K562 (cell line): ENCODE data around the gene DNASE1L3. TPM values are rescaled to one million over a fixed set of nuclear protein-coding genes. Genes with fewer than 3 reads are reported as not detected.

Source experiments
- ARID1B ChIP-seq: fragments of 450-650 bp; IDR thresholded peaks from 2 replicates; pipeline ENCODE4 v1.6.1; 2016; ENCODE audit warnings: antibody characterized with exemption, mild to moderate bottlenecking, inconsistent platforms
- ASH1L ChIP-seq: fragments of 450-650 bp; IDR thresholded peaks from 2 replicates; pipeline ENCODE4 v1.6.1; 2018; ENCODE audit warnings: borderline replicate concordance, mild to moderate bottlenecking, low read depth; ENCODE audit not compliant: partially characterized antibody
- CBFA2T2 ChIP-seq: fragments of 450-650 bp; conservative IDR thresholded peaks from 2 replicates; pipeline ENCODE4 v1.6.1; 2017; ENCODE audit warnings: mild to moderate bottlenecking
- CREBBP ChIP-seq: IDR thresholded peaks from one replicate; pipeline ENCODE4 v1.6.1; 2012; ENCODE audit warnings: low read depth, mild to moderate bottlenecking, control low read depth, inconsistent platforms, low read length
- DMBX1 ChIP-seq: fragments of 250-450 bp; sonication (Bioruptor Pico); IDR thresholded peaks from 2 replicates; pipeline ENCODE4 v1.8.0; 2022; ENCODE audit warnings: inconsistent platforms, mild to moderate bottlenecking, moderate library complexity, borderline replicate concordance
- FOXA3 ChIP-seq, 2 experiments: fragments of 450-650 bp in 1 of 2; sonication (generic) in 1 of 2; formaldehyde crosslinking; IDR thresholded peaks in 1 of 2; conservative IDR thresholded peaks in 1 of 2; 2 replicates each; pipeline versions ENCODE4 v1.4.0 to v1.8.0; 2020 to 2022; ENCODE audit warnings: mild to moderate bottlenecking in 2 of 2, missing genetic modification reagents in 1 of 2
- FOXK1 ChIP-seq: sonication (generic); formaldehyde crosslinking; IDR thresholded peaks from 2 replicates; pipeline ENCODE4 v1.8.0; 2022; ENCODE audit warnings: missing genetic modification reagents, mild to moderate bottlenecking, borderline replicate concordance
- FOXK2 ChIP-seq, 2 experiments: fragments of 450-650 bp; IDR thresholded peaks in 1 of 2; conservative IDR thresholded peaks in 1 of 2; 2 replicates each; pipeline ENCODE4 v1.6.1; 2016; ENCODE audit warnings: low read depth in 2 of 2, mild to moderate bottlenecking in 1 of 2
- HNRNPUL1 ChIP-seq: fragments of 200-400 bp; formaldehyde crosslinking; IDR thresholded peaks from 2 replicates; pipeline ENCODE4 v1.6.1; 2017; ENCODE audit warnings: low read length
- NBN ChIP-seq: fragments of 450-650 bp; IDR thresholded peaks from 2 replicates; pipeline ENCODE4 v1.6.1; 2016; ENCODE audit warnings: low read depth, mild to moderate bottlenecking
- PHTF2 ChIP-seq: fragments of 250-450 bp; sonication (Bioruptor Pico); IDR thresholded peaks from 2 replicates; pipeline ENCODE4 v1.5.0; 2021; ENCODE audit warnings: mild to moderate bottlenecking
- PML ChIP-seq: IDR thresholded peaks from 2 replicates; pipeline ENCODE4 v1.6.1; 2012; ENCODE audit warnings: low read length, inconsistent platforms
- RBM14 ChIP-seq: fragments of 200-400 bp; formaldehyde crosslinking; IDR thresholded peaks from 2 replicates; pipeline ENCODE4 v1.6.1; 2018; ENCODE audit warnings: low read depth, mild to moderate bottlenecking, low read length, moderate library complexity, borderline replicate concordance; ENCODE audit not compliant: insufficient read depth
- SIRT6 ChIP-seq: IDR thresholded peaks from one replicate; pipeline ENCODE4 v1.6.1; 2012; ENCODE audit warnings: low read depth, mild to moderate bottlenecking, control low read depth, inconsistent platforms, low read length, moderate library complexity
- SRSF1 ChIP-seq: fragments of 200-400 bp; formaldehyde crosslinking; IDR thresholded peaks from 2 replicates; pipeline ENCODE4 v1.6.1; 2017; ENCODE audit warnings: mild to moderate bottlenecking, low read depth, low read length, moderate library complexity
- SUPT5H ChIP-seq: fragments of 450-650 bp; IDR thresholded peaks from 2 replicates; pipeline ENCODE4 v1.6.1; 2016
- TAF1 ChIP-seq: IDR thresholded peaks from 2 replicates; pipeline ENCODE4 v1.6.1; 2011; ENCODE audit warnings: mild to moderate bottlenecking, low read length, moderate library complexity; ENCODE audit not compliant: insufficient read depth, control insufficient read depth, severe bottlenecking; ENCODE audit errors: extremely low read depth
- TCF7L2 ChIP-seq: fragments of 150-350 bp; IDR thresholded peaks from 2 replicates; pipeline ENCODE4 v1.6.1; 2016; ENCODE audit warnings: low read depth, mild to moderate bottlenecking, low read length, moderate library complexity
- U2AF1 ChIP-seq: fragments of 200-400 bp; formaldehyde crosslinking; optimal IDR thresholded peaks from 2 replicates; pipeline ENCODE3; 2017; ENCODE audit warnings: mild to moderate bottlenecking, low read depth, low read length, moderate library complexity
- ZBTB1 ChIP-seq: sonication (generic); formaldehyde crosslinking; IDR thresholded peaks from 2 replicates; pipeline ENCODE4 v1.8.1; 2023; ENCODE audit warnings: missing genetic modification reagents, low read depth, mild to moderate bottlenecking, borderline replicate concordance
- ZNF146 ChIP-seq: IDR thresholded peaks from one replicate; pipeline ENCODE4 v1.6.1; 2018; ENCODE audit warnings: missing compliant biosample characterization; ENCODE audit not compliant: unreplicated experiment
- ZNF184 ChIP-seq: sonication (generic); formaldehyde crosslinking; IDR thresholded peaks from 2 replicates; pipeline ENCODE4 v1.5.0; 2020; ENCODE audit warnings: missing genetic modification reagents
- ZNF3 ChIP-seq: fragments of 250-450 bp; sonication (Bioruptor Pico); IDR thresholded peaks from 2 replicates; pipeline ENCODE4 v1.5.0; 2021; ENCODE audit warnings: mild to moderate bottlenecking, moderate library complexity
- ZNF57 ChIP-seq: fragments of 450-650 bp; formaldehyde crosslinking; IDR thresholded peaks from 2 replicates; pipeline ENCODE4 v1.4.0; 2020; ENCODE audit warnings: mild to moderate bottlenecking, moderate library complexity
- ZNF785 ChIP-seq: fragments of 250-450 bp; sonication (Bioruptor Pico); IDR thresholded peaks from 2 replicates; pipeline ENCODE4 v1.4.0; 2020; ENCODE audit warnings: mild to moderate bottlenecking
- polyA plus RNA-seq, 8 experiments: library from polyadenylated mRNA; depleted of rRNA in 4 of 8; stranded (reverse) in 5 of 8; unstranded in 3 of 8; fragments of >200 nt; fragmentation: Nextera tagmentation in 2 of 8; fragmentation: Illumina TruSeq in 1 of 8; extraction: Ambion mirVana in 2 of 8; extraction: Trizol in 1 of 8; gene quantifications; 2 replicates each; pipeline versions ENCODE4 v1.2.1 to v1.2.3, GENCODE V29; 2011 to 2014; ENCODE audit warnings: inconsistent platforms in 1 of 8, missing spikeins in 1 of 8
- total RNA-seq, 7 experiments: library from RNA; depleted of rRNA in 6 of 7; stranded (reverse); fragments of >200 nt in 6 of 7; fragmentation: Illumina TruSeq in 2 of 7; extraction: Trizol in 2 of 7; gene quantifications; 2 replicates each; pipeline versions ENCODE4 v1.2.1 to v1.2.3, GENCODE V29; 2011 to 2021; ENCODE audit warnings: low replicate concordance in 1 of 7
- TF ChIP-seq, protein P1 (sequence below), 2 experiments: fragments of 150-350 bp in 1 of 2; IDR thresholded peaks; 2 replicates each; pipeline ENCODE4 v1.6.1; 2012 to 2016; ENCODE audit warnings: low read depth in 2 of 2, low read length in 2 of 2, mild to moderate bottlenecking in 1 of 2, moderate library complexity in 1 of 2

Gene DNASE1L3
- total and polyA plus RNA-seq, 9 of the 15 experiments (the other 6 are each of a cell fraction or from before 2014, with no cell fraction given), result 0.06 TPM; not detected in 8

DNA sequence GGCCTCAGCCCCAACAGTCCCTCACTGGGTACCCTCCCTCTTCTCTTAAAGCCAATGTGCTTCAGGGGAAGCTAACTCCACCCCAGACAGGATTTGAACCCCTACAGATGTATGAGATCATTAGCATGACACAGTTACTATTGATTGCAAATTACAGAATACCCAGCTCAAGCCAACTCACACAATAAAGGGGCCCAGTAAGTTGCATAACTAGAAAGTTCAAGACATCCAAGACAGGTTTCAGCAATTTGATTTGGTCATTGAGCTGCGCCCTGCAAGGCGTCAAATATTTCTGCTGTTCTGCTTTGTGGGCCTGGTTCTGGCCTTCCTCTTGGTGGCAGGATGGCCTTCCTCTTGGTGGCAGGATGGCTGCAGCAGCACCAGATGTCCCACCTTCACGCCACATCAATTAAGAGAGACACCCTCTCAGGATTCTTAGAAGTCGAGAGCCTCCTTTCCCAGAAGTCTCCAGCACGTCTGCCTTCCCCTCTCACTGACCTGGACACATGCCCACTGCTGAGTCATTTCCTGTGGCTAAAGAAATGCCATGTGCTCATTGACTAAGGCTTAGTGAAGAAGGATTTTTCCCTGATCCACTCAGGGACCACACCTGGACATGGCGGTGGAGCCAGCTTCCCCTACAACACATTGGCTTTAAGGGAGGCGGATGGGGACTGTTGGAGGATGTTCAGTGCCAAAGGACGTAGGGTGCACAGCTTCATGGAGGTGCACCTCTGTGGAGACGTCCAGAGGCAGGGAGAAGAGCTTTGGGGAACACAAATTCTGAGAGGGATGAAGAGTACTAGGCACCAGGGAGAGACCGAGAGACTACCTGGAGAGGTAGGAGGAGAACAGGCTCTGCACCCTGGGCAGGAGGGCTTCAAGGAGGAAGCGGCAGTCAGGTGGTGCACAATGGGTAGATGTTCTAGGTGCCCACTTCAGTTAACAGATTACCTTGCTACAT lies 49.1 kb downstream of the DNASE1L3 start (continued):
- TF ChIP-seq, protein P1, sequence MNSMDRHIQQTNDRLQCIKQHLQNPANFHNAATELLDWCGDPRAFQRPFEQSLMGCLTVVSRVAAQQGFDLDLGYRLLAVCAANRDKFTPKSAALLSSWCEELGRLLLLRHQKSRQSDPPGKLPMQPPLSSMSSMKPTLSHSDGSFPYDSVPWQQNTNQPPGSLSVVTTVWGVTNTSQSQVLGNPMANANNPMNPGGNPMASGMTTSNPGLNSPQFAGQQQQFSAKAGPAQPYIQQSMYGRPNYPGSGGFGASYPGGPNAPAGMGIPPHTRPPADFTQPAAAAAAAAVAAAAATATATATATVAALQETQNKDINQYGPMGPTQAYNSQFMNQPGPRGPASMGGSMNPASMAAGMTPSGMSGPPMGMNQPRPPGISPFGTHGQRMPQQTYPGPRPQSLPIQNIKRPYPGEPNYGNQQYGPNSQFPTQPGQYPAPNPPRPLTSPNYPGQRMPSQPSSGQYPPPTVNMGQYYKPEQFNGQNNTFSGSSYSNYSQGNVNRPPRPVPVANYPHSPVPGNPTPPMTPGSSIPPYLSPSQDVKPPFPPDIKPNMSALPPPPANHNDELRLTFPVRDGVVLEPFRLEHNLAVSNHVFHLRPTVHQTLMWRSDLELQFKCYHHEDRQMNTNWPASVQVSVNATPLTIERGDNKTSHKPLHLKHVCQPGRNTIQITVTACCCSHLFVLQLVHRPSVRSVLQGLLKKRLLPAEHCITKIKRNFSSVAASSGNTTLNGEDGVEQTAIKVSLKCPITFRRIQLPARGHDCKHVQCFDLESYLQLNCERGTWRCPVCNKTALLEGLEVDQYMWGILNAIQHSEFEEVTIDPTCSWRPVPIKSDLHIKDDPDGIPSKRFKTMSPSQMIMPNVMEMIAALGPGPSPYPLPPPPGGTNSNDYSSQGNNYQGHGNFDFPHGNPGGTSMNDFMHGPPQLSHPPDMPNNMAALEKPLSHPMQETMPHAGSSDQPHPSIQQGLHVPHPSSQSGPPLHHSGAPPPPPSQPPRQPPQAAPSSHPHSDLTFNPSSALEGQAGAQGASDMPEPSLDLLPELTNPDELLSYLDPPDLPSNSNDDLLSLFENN (IDR thresholded peaks at IDR 0.05; ENCODE audit: low read depth in 2 of 2, low read length in 2 of 2), result no peak
- TF ChIP-seq PHTF2, result no peak
- TF ChIP-seq ZNF184 (CRISPR knock-in tag), result no peak
- TF ChIP-seq ZBTB1 (CRISPR knock-in tag), result no peak
- no peak for TF ChIP-seq SRSF1
- no peak for TF ChIP-seq SIRT6
- TF ChIP-seq U2AF1, result no peak
- TF ChIP-seq TAF1, result peak; percentile 24
- no peak for TF ChIP-seq ZNF57 (CRISPR knock-in tag)
- no peak for TF ChIP-seq ZNF785 (CRISPR knock-in tag)
- 0 out of 2 replicates have a peak, but pooled peaks have one; percentile 52 for TF ChIP-seq SUPT5H
- TF ChIP-seq DMBX1 (CRISPR knock-in tag), result peak; percentile 87
- TF ChIP-seq FOXK2 (conservative IDR thresholded peaks at IDR 0.05 in 1 of 2, IDR thresholded peaks at IDR 0.05 in 1 of 2; ENCODE audit: low read depth in 2 of 2), result no peak
- no peak for TF ChIP-seq ZNF3
- TF ChIP-seq TCF7L2, result no peak
- TF ChIP-seq ARID1B, result peak; percentile 75
- TF ChIP-seq FOXA3 (CRISPR knock-in tag; conservative IDR thresholded peaks at IDR 0.05 in 1 of 2, IDR thresholded peaks at IDR 0.05 in 1 of 2), result no peak
- TF ChIP-seq CREBBP, result no peak
- TF ChIP-seq RBM14, result no peak
- no peak; the same call in 1 of the 2 replicates for TF ChIP-seq CBFA2T2
- peak; percentile 34 for TF ChIP-seq ASH1L
- no peak for TF ChIP-seq ZNF146
- no peak for TF ChIP-seq FOXK1 (CRISPR knock-in tag)
- TF ChIP-seq PML, result no peak
- TF ChIP-seq HNRNPUL1, result no peak
- TF ChIP-seq NBN, result peak; percentile 68; the same call in 1 of the 2 replicates
